Stimulated activated CD4-positive, alpha-beta T cell treated with anti-CD3 and anti-CD28 coated beads, Interleukin-1b, Interleukin-23, amount 100 ng/mL, for 24 hours (primary cell): ENCODE data around the gene MPST.

Experiments used
- DNase-seq, 4 experiments: peaks; one replicate each; pipeline ENCODE4 v3.0.0-alpha.2; 2020; ENCODE audit warnings: low read depth in 4 of 4, low spot score in 1 of 4

Gene MPST

GRCh38 chr22:37021710-37022482, 2.4 kb downstream of the MPST start:
- DNase-seq: peak in 2 of 4 experiments; percentile 40

- DNase-seq: no peak
Measured at GRCh38 chr22:37022483-37023337, 3.2 kb downstream of the MPST start.

- no peak for DNase-seq
Measured at GRCh38 chr22:37023743-37024338, 4.3 kb downstream of the MPST start.

GRCh38 chr22:37024339-37025157, 5.0 kb downstream of the MPST start:
- DNase-seq: no peak

- DNase-seq: no peak
Measured at GRCh38 chr22:37025500-37026070, 6.0 kb downstream of the MPST start.

GRCh38 chr22:37026325-37026724, 6.8 kb downstream of the MPST start:
- DNase-seq: no peak

- DNase-seq: no peak
Measured at GRCh38 chr22:37027556-37027955, 8.0 kb downstream of the MPST start.

GRCh38 chr22:37028692-37029674, 9.4 kb downstream of the MPST start:
- no peak for DNase-seq

- no peak for DNase-seq
Measured at GRCh38 chr22:37030560-37031281, 11.2 kb downstream of the MPST start.

- DNase-seq: no peak
Measured at GRCh38 chr22:37032134-37032534, 12.6 kb downstream of the MPST start.

- no peak for DNase-seq
Measured at GRCh38 chr22:37032535-37033460, 13.3 kb downstream of the MPST start.

GRCh38 chr22:37033605-37034430, 14.3 kb downstream of the MPST start:
- DNase-seq: no peak

GRCh38 chr22:37036655-37037377, 17.3 kb downstream of the MPST start:
- DNase-seq: no peak

- DNase-seq: no peak
Measured at GRCh38 chr22:37037669-37038068, 18.1 kb downstream of the MPST start.

- DNase-seq: no peak
Measured at GRCh38 chr22:37039466-37039865, 19.9 kb downstream of the MPST start.

GRCh38 chr22:37043209-37043827, 23.8 kb downstream of the MPST start:
- DNase-seq: no peak
